Measurements from ENCODE around the gene PPM1J.
"Not testable (repeated sequence)": the region's sequence is repeated elsewhere in the genome, so short reads cannot be mapped to it uniquely, and the experiment has no call there.

The PPM1J gene

DNA sequence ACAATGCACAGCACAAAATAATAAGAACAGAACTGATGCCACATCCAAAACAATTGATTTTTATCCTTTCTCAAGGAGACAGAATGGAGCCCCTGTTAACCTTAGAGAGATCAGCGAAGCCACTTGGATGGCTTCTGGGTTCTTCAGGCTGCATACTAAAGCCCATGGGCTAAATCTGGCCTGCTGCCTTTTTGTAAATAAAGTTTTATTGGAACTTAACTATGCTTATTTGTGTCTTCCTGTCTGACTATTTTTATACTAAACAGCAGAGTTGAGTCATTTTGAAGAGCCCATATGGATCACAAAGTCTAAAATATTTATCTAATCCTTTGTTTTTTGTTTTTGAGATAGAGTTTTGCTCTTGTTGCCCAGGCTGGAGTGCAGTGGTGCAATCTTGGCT is 16.3 kb upstream of the PPM1J start:
- Histone ChIP-seq H3K9me3 (ENCODE audit: control insufficient read depth, low read length) (no peaks in the 10 kb centered on the region), H3K9ac (ENCODE audit: low read length) (no peak overlapping the region), H3K4me3 (ENCODE audit: low read length) (no peak overlapping the region), H3K36me3 (ENCODE audit: control insufficient read depth, insufficient read depth, low read length) (no peaks in the 10 kb centered on the region), H3K4me1 (ENCODE audit: control insufficient read depth, insufficient read depth, low read length) (no peaks in the 10 kb centered on the region), H3K27me3 (ENCODE audit: control insufficient read depth, insufficient read depth, low read length) (no peaks in the 10 kb centered on the region)

DNA sequence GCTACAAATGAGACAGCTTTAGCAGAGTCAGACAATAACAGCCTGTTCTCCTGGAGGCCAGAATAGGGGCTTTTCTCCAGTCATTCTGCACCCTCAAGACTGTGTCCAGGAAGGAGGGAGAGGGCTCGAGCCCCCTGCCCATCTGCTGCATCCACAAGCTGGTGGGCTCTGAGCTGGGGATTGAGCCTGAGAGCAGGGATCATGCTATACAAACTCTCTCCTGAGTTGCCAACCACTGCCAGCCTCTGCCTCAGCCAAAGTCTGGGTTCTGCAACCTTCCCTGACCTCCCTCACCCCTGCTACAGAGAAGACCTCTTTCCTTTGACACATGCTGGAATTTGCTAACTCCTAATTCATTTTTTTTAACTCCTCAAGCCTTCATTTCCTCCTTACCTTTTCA is 14.8 kb upstream of the PPM1J start:
- Histone ChIP-seq H3K36me3 (ENCODE audit: control insufficient read depth, insufficient read depth, low read length) (no peaks in the 10 kb centered on the region), H3K4me3 (ENCODE audit: low read length) (no peak overlapping the region), H3K27me3 (ENCODE audit: control insufficient read depth, insufficient read depth, low read length) (no peaks in the 10 kb centered on the region), H3K4me1 (ENCODE audit: control insufficient read depth, insufficient read depth, low read length) (no peaks in the 10 kb centered on the region), H3K9ac (ENCODE audit: low read length) (no peak overlapping the region), H3K9me3 (ENCODE audit: control insufficient read depth, low read length) (no peaks in the 10 kb centered on the region)

DNA sequence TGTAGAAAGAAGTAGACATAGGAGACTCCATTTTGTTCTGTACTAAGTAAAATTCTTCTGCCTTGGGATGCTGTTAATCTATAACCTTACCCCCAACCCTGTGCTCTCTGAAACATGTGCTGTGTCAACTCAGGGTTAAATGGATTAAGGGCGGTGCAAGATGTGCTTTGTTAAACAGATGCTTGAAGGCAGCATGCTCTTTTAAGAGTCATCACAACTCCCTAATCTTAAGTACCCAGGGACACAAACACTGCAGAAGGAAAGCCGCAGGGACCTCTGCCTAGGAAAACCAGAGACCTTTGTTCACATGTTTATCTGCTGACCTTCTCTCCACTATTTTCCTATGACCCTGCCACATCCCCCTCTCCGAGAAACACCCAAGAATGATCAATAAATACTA is 13.9 kb upstream of the PPM1J start:
- not testable (repeated sequence) for H3K27me3 ChIP-seq (ENCODE audit: control insufficient read depth, insufficient read depth, low read length); H3K36me3 ChIP-seq (ENCODE audit: control insufficient read depth, insufficient read depth, low read length); H3K9ac ChIP-seq (ENCODE audit: low read length); H3K9me3 ChIP-seq (ENCODE audit: control insufficient read depth, low read length); H3K4me3 ChIP-seq (ENCODE audit: low read length); H3K4me1 ChIP-seq (ENCODE audit: control insufficient read depth, insufficient read depth, low read length)

DNA sequence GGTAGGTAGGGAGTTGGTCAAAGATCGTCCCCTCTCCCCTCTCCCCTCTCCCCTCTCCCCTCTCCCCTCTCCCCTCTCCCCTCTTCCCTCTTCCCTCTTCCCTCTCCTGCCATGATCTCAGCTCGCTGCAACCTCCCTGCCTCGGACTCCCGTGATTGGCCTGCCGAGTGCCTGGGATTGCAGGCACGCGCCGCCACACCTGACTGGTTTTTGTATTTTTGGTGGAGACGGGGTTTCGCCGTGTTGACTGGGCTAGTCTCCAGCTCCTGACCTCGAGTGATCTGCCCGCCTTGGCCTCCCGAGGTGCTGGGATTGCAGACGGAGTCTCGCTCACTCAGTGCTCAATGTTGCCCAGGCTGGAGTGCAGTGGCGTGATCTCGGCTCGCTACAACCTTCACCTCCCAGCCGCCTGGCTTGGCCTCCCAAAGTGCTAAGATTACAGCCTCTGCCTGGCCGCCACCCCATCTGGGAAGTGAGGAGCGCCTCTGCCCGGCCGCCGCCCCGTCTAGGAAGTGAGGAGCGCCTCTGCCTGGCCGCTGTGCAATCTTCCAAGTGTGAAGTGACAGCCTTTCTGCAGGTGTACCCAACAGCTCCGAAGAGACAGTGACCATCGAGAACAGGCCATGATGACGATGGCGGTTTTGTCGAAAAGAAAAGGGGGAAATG is 13.3 kb upstream of the PPM1J start:
- H3K9me3 ChIP-seq (ENCODE audit: control insufficient read depth, low read length); H3K27me3 ChIP-seq (ENCODE audit: control insufficient read depth, insufficient read depth, low read length); H3K4me3 ChIP-seq (ENCODE audit: low read length); H3K4me1 ChIP-seq (ENCODE audit: control insufficient read depth, insufficient read depth, low read length); H3K36me3 ChIP-seq (ENCODE audit: control insufficient read depth, insufficient read depth, low read length); H3K9ac ChIP-seq (ENCODE audit: low read length): not testable (repeated sequence)

DNA sequence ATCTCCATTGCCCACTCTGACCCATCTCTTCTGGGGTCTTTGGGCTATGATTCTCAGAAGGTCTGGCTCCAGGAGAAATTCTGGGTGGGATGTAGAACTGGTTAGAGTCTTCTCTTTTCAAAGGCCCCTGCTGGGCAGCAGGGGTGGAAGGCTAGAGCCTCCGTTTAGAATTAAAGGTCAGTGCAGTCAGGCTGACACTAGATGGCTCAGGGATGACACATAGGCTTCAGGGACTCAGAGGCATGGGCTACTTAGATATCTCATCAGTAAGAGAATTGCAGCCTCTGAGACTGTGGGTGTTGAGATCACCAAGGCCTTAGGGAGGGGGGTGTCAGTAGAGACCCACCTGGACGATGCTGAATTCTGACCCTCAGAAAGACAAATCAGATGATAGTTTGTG is 12.6 kb upstream of the PPM1J start:
- H3K4me1 ChIP-seq (ENCODE audit: control insufficient read depth, insufficient read depth, low read length): no peaks in the 10 kb centered on the region
- no peaks in the 10 kb centered on the region for H3K9me3 ChIP-seq (ENCODE audit: control insufficient read depth, low read length)
- H3K36me3 ChIP-seq (ENCODE audit: control insufficient read depth, insufficient read depth, low read length): no peaks in the 10 kb centered on the region
- H3K27me3 ChIP-seq (ENCODE audit: control insufficient read depth, insufficient read depth, low read length): no peaks in the 10 kb centered on the region
- H3K4me3 ChIP-seq (ENCODE audit: low read length): no peak overlapping the region
- no peak overlapping the region for H3K9ac ChIP-seq (ENCODE audit: low read length)

DNA sequence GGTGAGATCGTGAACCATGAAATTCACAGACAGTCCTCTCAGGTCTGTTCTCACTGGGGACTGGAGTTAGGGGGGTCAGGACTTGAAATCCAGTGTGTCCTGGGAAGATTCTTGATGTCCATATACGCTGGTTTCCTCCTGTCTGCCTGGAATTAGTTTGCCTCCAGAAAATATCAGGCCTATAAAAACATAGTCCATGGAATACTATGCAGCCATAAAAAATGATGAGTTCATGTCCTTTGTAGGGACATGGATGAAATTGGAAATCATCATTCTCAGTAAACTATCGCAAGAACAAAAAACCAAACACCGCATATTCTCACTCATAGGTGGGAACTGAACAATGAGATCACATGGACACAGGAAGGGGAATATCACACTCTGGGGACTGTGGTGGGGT is 9.1 kb upstream of the PPM1J start:
- H3K4me1 ChIP-seq (ENCODE audit: control insufficient read depth, insufficient read depth, low read length); H3K9me3 ChIP-seq (ENCODE audit: control insufficient read depth, low read length); H3K36me3 ChIP-seq (ENCODE audit: control insufficient read depth, insufficient read depth, low read length); H3K4me3 ChIP-seq (ENCODE audit: low read length); H3K9ac ChIP-seq (ENCODE audit: low read length): not testable (repeated sequence)
- H3K27me3 ChIP-seq (ENCODE audit: control insufficient read depth, insufficient read depth, low read length): peaks cover 11% of the 10 kb centered on the region

DNA sequence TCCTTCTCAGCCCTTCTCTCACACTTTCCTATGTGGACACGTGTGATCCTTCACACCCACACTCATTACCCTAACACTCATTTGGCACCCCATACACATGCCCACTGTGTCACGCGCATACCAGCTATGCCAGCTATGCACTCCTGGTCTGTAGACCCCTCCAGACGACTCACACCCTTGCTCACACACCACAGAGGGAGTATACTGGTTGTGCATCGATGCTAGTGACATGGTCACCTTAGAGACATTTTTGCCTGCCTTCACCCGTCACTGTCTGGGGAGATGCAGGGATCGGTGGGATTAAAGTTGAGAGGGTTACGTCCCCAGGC is 8.3 kb upstream of the PPM1J start:
- Histone ChIP-seq H3K27me3 (ENCODE audit: control insufficient read depth, insufficient read depth, low read length) (peaks cover 16% of the 10 kb centered on the region), H3K4me1 (ENCODE audit: control insufficient read depth, insufficient read depth, low read length) (peaks cover 4% of the 10 kb centered on the region), H3K36me3 (ENCODE audit: control insufficient read depth, insufficient read depth, low read length) (no peaks in the 10 kb centered on the region), H3K4me3 (ENCODE audit: low read length) (no peak overlapping the region), H3K9ac (ENCODE audit: low read length) (no peak overlapping the region), H3K9me3 (ENCODE audit: control insufficient read depth, low read length) (no peaks in the 10 kb centered on the region)

DNA sequence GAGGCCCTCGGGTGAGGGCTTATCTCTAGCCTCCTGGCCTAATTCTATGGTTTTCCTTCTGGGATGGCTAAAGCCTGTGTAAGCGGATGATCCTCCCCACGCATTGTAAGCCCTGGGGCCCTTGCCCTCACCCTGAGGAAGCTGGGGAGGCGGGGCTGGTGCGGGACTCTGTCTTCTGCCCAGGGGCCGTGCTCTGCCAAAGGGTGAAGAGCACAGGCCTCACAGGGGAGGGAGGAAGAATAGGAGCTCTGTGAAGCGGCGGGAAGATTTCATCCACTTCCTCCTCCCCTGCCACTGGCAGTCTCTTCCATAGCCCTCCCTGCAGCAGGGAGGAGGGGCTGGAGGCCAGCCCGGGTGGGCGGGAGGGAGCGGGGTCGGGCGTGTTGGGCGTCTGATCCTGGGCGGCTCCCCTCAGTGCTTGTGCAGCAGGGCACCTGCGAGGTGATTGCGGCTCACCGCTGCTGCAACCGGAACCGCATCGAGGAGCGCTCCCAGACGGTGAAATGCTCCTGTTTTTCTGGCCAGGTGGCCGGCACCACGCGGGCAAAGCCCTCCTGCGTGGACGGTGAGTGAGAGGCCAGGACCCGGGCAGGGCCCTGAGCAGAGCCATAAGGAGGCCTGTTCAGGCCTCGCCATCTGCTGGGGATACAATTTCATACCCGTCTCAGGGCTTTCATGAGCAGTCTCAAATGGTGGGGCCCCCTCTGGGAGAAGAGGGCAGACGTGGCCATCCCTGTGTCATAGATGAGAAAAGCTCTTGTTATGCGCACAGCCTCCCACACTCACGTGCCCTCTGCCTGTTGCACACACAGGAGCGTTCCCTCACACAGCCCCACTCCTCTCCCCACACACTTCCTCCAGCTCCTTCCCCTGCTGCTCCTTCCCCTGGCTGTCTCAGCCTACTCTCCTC is 7.7 kb upstream of the PPM1J start:
- H3K9ac ChIP-seq (ENCODE audit: low read length): no peak overlapping the region
- peaks cover 4% of the 10 kb centered on the region for H3K4me1 ChIP-seq (ENCODE audit: control insufficient read depth, insufficient read depth, low read length)
- no peaks in the 10 kb centered on the region for H3K36me3 ChIP-seq (ENCODE audit: control insufficient read depth, insufficient read depth, low read length)
- H3K4me3 ChIP-seq (ENCODE audit: low read length): no peak overlapping the region
- no peaks in the 10 kb centered on the region for H3K9me3 ChIP-seq (ENCODE audit: control insufficient read depth, low read length)
- H3K27me3 ChIP-seq (ENCODE audit: control insufficient read depth, insufficient read depth, low read length): peaks cover 16% of the 10 kb centered on the region

DNA sequence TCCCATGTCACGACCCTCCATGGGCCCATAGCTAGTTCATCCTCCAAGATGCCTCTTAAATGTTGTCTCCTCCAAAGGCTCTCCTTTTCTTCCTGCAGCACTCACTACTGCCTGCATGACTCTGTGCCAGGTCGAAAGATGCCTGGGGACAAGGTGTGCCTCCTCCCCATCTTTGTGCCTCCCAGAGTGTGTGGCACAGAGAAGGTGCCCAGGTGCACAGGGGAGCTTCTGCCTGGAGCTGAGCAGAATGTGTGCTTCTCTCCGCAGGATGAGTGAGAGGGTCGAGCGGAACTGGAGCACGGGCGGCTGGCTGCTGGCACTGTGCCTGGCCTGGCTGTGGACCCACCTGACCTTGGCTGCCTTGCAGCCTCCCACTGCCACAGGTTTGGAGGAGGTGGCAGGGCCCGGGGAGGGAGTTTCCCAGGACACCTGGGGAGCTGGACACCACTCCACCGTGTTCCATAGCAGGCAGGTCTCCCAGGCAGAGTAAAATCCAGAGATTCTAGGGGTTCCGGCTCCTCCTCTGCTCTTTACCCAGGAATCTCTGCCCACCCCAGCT is 6.9 kb upstream of the PPM1J start:
- Histone ChIP-seq H3K4me1 (ENCODE audit: control insufficient read depth, insufficient read depth, low read length) (peaks cover 4% of the 10 kb centered on the region), H3K9me3 (ENCODE audit: control insufficient read depth, low read length) (no peaks in the 10 kb centered on the region), H3K27me3 (ENCODE audit: control insufficient read depth, insufficient read depth, low read length) (peaks cover 16% of the 10 kb centered on the region), H3K9ac (ENCODE audit: low read length) (no peak overlapping the region), H3K4me3 (ENCODE audit: low read length) (no peak overlapping the region), H3K36me3 (ENCODE audit: control insufficient read depth, insufficient read depth, low read length) (no peaks in the 10 kb centered on the region)

DNA sequence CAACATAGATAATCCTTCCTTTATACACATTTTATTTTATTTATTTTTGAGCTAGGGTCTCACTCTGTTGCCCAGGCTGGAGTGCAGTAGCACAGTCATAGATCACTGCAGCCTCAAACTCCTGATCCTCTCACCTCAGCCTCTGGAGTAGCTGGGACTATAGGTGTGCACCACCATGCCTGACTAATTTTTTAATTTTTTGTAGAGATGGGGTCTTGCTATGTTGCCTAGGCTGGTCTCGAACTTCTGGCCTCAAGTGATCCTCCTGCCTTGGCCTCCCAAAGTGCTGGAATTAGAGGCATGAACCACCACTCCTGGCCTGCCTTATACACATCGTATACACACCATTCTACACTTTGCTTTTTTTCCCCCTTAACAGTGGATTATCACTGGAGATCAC is 6.2 kb upstream of the PPM1J start:
- H3K4me1 ChIP-seq (ENCODE audit: control insufficient read depth, insufficient read depth, low read length); H3K4me3 ChIP-seq (ENCODE audit: low read length); H3K9me3 ChIP-seq (ENCODE audit: control insufficient read depth, low read length); H3K9ac ChIP-seq (ENCODE audit: low read length); H3K36me3 ChIP-seq (ENCODE audit: control insufficient read depth, insufficient read depth, low read length): not testable (repeated sequence)
- H3K27me3 ChIP-seq (ENCODE audit: control insufficient read depth, insufficient read depth, low read length): peaks cover 16% of the 10 kb centered on the region

DNA sequence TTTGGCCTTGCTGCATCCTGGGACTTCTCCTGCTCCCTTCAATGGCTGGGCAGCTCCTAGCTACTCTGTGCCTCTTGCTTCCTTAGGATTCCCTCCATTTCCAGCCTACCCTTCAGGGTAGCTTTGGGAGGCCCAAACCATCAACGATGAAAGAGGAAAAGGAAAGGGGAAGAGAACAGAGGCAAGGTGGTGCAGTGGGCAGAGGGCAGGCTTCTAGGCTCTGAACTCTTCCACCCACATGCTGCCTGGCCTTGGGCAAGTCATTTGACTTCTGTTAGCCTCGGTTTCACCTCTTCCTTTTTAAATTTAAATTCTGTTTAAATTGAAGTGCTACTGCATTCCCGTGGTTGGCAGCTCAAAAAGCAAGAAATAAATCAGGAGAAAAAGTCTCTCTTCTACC is 5.7 kb upstream of the PPM1J start:
- H3K4me1 ChIP-seq (ENCODE audit: control insufficient read depth, insufficient read depth, low read length): peaks cover 12% of the 10 kb centered on the region
- no peak overlapping the region for H3K9ac ChIP-seq (ENCODE audit: low read length)
- H3K36me3 ChIP-seq (ENCODE audit: control insufficient read depth, insufficient read depth, low read length): no peaks in the 10 kb centered on the region
- peaks cover 16% of the 10 kb centered on the region for H3K27me3 ChIP-seq (ENCODE audit: control insufficient read depth, insufficient read depth, low read length)
- H3K9me3 ChIP-seq (ENCODE audit: control insufficient read depth, low read length): no peaks in the 10 kb centered on the region
- no peak overlapping the region for H3K4me3 ChIP-seq (ENCODE audit: low read length)

DNA sequence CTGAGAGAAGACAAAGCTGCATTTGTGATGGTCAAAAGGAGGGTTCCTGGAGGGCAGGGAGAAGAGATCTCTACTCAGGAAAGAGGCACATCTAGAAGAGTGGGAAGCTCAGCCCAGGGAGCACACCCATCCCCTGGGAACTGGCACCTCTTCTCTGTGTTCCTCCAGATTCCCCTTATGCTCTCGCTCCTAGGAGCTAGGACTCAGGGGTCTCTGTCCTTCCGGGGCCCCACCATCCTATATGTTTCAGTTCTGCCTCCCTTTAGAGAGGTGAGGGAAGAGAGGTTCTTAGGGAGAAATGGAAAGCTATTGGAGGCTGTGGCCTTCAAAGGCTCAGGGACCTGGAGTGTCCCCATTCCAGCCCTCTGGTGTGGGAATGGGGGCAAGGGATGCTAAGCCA is 4.6 kb upstream of the PPM1J start:
- no peak overlapping the region for H3K9ac ChIP-seq (ENCODE audit: low read length)
- H3K4me3 ChIP-seq (ENCODE audit: low read length): no peak overlapping the region
- peaks cover 16% of the 10 kb centered on the region for H3K4me1 ChIP-seq (ENCODE audit: control insufficient read depth, insufficient read depth, low read length)
- peaks cover 18% of the 10 kb centered on the region for H3K27me3 ChIP-seq (ENCODE audit: control insufficient read depth, insufficient read depth, low read length)
- H3K9me3 ChIP-seq (ENCODE audit: control insufficient read depth, low read length): no peaks in the 10 kb centered on the region
- no peaks in the 10 kb centered on the region for H3K36me3 ChIP-seq (ENCODE audit: control insufficient read depth, insufficient read depth, low read length)
